ENCODE results near the gene ARMC10. TPM values are rescaled to one million over a fixed set of nuclear protein-coding genes. Genes with fewer than 3 reads are reported as not detected.
"Not testable (repeated sequence)": the region's sequence is repeated elsewhere in the genome, so short reads cannot be mapped to it uniquely, and the experiment has no call there.

Gene ARMC10
- total RNA-seq, 4 donors from 2014 or later = 21.0 to 42.5 (median 36.6) TPM

DNA sequence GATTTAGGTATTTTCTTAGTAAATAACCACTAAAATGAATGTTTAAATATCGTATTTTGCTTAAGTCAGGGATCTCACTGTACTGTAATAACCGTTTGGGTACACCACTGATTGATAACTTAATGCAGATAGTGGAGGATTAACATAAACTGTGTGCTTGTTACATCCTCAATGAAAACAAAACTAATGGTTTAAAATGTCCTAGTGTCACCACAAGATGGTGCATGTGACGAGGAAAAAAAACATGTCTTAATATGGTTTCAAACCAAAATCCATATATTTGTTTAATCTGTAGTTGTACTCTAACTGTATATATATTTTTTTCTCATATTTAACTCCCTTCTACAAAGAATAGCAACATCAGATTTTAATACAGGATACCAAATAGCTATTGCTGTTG is 19.2 kb downstream of the ARMC10 start:
- H3K36me3 ChIP-seq = peaks cover 0 to 87% (median 0%) of the 10 kb centered on the region in 3 donors

GRCh38 chr7:103095558-103095957 is 20.6 kb downstream of the ARMC10 start:
- DNase-seq; H3K27me3 ChIP-seq; H3K9me3 ChIP-seq; H3K4me3 ChIP-seq; intact Hi-C loops (cut with DNase I); H3K4me1 ChIP-seq; H3K27ac ChIP-seq: not testable (repeated sequence)
- peaks cover 0 to 82% (median 0%) of the 10 kb centered on the region in 3 donors for H3K36me3 ChIP-seq
- 100% methylated on average over 1 of the region's 2 CpGs for WGBS, 2 donors

More for the DNA sequence above, 19.2 kb downstream of the ARMC10 start:
- TF ChIP-seq, protein P1, sequence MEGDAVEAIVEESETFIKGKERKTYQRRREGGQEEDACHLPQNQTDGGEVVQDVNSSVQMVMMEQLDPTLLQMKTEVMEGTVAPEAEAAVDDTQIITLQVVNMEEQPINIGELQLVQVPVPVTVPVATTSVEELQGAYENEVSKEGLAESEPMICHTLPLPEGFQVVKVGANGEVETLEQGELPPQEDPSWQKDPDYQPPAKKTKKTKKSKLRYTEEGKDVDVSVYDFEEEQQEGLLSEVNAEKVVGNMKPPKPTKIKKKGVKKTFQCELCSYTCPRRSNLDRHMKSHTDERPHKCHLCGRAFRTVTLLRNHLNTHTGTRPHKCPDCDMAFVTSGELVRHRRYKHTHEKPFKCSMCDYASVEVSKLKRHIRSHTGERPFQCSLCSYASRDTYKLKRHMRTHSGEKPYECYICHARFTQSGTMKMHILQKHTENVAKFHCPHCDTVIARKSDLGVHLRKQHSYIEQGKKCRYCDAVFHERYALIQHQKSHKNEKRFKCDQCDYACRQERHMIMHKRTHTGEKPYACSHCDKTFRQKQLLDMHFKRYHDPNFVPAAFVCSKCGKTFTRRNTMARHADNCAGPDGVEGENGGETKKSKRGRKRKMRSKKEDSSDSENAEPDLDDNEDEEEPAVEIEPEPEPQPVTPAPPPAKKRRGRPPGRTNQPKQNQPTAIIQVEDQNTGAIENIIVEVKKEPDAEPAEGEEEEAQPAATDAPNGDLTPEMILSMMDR (IDR thresholded peaks at IDR 0.05) = no peak
- no peak for TF ChIP-seq POLR2A (IDR thresholded peaks at IDR 0.05)
- no peak overlapping the region for H3K4me3 ChIP-seq
- 47 to 50% methylated on average over 3 of the region's 3 CpGs for WGBS, 2 donors
- peaks cover 0 to 6% (median 0%) of the 10 kb centered on the region in 3 donors for H3K4me1 ChIP-seq
- DNase-seq = no peak
- H3K27ac ChIP-seq = no peak overlapping the region
- H3K27me3 ChIP-seq = no peaks in the 10 kb centered on the region
- no peaks in the 10 kb centered on the region for H3K9me3 ChIP-seq
- intact Hi-C loops (cut with DNase I) = no loop called here

DNA sequence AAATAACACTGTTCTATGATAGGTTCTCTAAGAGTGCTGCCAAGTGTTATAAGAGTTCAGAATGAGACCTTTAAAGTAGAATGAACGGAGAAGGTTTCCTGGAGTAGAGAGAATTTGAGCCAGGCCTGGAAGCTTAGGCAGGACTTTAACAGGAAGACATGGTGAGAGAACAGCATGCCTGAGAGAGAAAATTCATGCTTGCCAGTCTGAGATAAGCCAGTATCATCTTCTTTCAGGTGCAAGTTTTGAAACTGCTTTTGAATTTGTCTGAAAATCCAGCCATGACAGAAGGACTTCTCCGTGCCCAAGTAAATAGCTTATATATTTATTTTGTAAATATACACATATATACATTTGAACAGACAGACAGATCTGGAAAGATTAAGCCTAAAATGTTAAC is 22.1 kb downstream of the ARMC10 start:
- Histone ChIP-seq H3K36me3 (peaks cover 0 to 82% (median 0%) of the 10 kb centered on the region in 3 donors), H3K27me3 (no peaks in the 10 kb centered on the region), H3K4me3 (no peak overlapping the region), H3K27ac (no peak overlapping the region), H3K4me1 (peaks cover 0 to 6% (median 0%) of the 10 kb centered on the region in 3 donors), H3K9me3 (no peaks in the 10 kb centered on the region)
- no peak for DNase-seq
- intact Hi-C loops (cut with DNase I) = no loop called here
- WGBS, 2 donors = 93% methylated on average over 2 of the region's 2 CpGs
- TF ChIP-seq, protein P1 (IDR thresholded peaks at IDR 0.05) = no peak
- TF ChIP-seq POLR2A (IDR thresholded peaks at IDR 0.05) = no peak

GRCh38 chr7:103100348-103100747 is 25.4 kb downstream of the ARMC10 start:
- intact Hi-C loops (cut with DNase I) = no loop called here
- H3K36me3 ChIP-seq = peaks cover 0 to 71% (median 0%) of the 10 kb centered on the region in 3 donors
- WGBS, 2 donors = 63% methylated on average over 3 of the region's 3 CpGs

DNA sequence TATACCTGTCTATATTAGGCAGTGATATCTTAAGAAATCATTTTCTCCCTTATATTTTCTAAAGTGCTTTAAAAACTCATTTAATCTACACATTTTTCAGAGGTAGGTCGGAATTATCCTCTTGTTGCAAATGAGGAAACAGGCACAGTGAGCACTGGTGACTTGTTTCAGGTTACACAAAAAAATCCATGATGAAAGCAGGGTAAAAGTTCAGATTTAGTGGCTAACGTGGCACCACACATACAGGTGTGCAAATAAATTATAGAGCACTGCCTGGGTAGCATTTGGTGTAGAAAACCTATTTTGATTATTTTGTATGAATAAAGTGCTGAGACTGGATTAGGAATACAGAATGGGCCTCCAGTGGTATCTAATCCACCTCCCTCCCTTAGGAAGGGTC is 26.6 kb downstream of the ARMC10 start:
- no peak for TF ChIP-seq POLR2A (IDR thresholded peaks at IDR 0.05)
- TF ChIP-seq, protein P1 (IDR thresholded peaks at IDR 0.05) = no peak
- Histone ChIP-seq H3K9me3 (no peaks in the 10 kb centered on the region), H3K4me1 (peaks cover 0 to 4% (median 0%) of the 10 kb centered on the region in 3 donors), H3K36me3 (peaks cover 0 to 60% (median 0%) of the 10 kb centered on the region in 3 donors), H3K4me3 (no peak overlapping the region), H3K27ac (no peak overlapping the region), H3K27me3 (no peaks in the 10 kb centered on the region)
- intact Hi-C loops (cut with DNase I) = no loop called here
- WGBS, 2 donors = 42 to 45% methylated on average over 2 of the region's 2 CpGs
- no peak for DNase-seq

More at GRCh38 chr7:103100348-103100747, 25.4 kb downstream of the ARMC10 start:
- Histone ChIP-seq H3K27me3 (no peaks in the 10 kb centered on the region), H3K4me1 (no peaks in the 10 kb centered on the region), H3K9me3 (no peaks in the 10 kb centered on the region), H3K4me3 (no peak overlapping the region), H3K27ac (no peak overlapping the region)
- TF ChIP-seq, protein P1 (IDR thresholded peaks at IDR 0.05) = no peak
- TF ChIP-seq POLR2A (IDR thresholded peaks at IDR 0.05) = no peak
- no peak for DNase-seq
